GM23248 (cell line): ENCODE measurements around the gene GET3. TPM values are rescaled to one million over a fixed set of nuclear protein-coding genes. Genes with fewer than 3 reads are reported as not detected.
"Not testable (repeated sequence)": the region's sequence is repeated elsewhere in the genome, so short reads cannot be mapped to it uniquely, and the experiment has no call there.

Source experiments
- DNase-seq: peaks from one replicate; pipeline ENCODE4 v3.0.0-alpha.2; 2015
- H2AFZ ChIP-seq: fragments of 200-600 bp; sonication (generic); 2 replicates; pipeline ENCODE4 v1.6.1; 2016; ENCODE audit warnings: antibody characterized with exemption
- H3F3A ChIP-seq: fragments of 200-600 bp; sonication (generic); 2 replicates; pipeline ENCODE4 v1.6.1; 2016; ENCODE audit warnings: mild to moderate bottlenecking, antibody characterized with exemption, mixed run types; ENCODE audit not compliant: insufficient read depth
- H3K27ac ChIP-seq: fragments of 200-600 bp; sonication (generic); 2 replicates; pipeline ENCODE4 v1.5.1; 2016; ENCODE audit warnings: mild to moderate bottlenecking
- H3K27me3 ChIP-seq: fragments of 200-600 bp; sonication (generic); replicated peaks from 2 replicates; pipeline ENCODE4 v1.6.1; 2016; ENCODE audit warnings: mild to moderate bottlenecking; ENCODE audit not compliant: insufficient read depth
- H3K36me3 ChIP-seq: fragments of 200-600 bp; sonication (generic); 2 replicates; pipeline ENCODE4 v1.6.1; 2016; ENCODE audit warnings: low read depth, mild to moderate bottlenecking
- H3K4me1 ChIP-seq: fragments of 200-600 bp; sonication (generic); 2 replicates; pipeline ENCODE4 v1.6.1; 2016; ENCODE audit warnings: mild to moderate bottlenecking; ENCODE audit not compliant: insufficient read depth
- H3K4me2 ChIP-seq: fragments of 200-600 bp; sonication (generic); one replicate; pipeline ENCODE4 v1.6.1; 2016; ENCODE audit warnings: mild to moderate bottlenecking; ENCODE audit not compliant: unreplicated experiment
- H3K4me3 ChIP-seq: fragments of 200-600 bp; sonication (generic); 2 replicates; pipeline ENCODE4 v1.5.1; 2016; ENCODE audit warnings: mild to moderate bottlenecking
- H3K79me2 ChIP-seq: fragments of 200-600 bp; sonication (generic); 2 replicates; pipeline ENCODE4 v1.6.1; 2016; ENCODE audit warnings: mild to moderate bottlenecking; ENCODE audit not compliant: insufficient read depth
- H3K9ac ChIP-seq: fragments of 200-600 bp; sonication (generic); 2 replicates; pipeline ENCODE4 v1.6.1; 2016; ENCODE audit warnings: mild to moderate bottlenecking
- H3K9me2 ChIP-seq: fragments of 200-600 bp; sonication (generic); 2 replicates; pipeline ENCODE4 v1.6.1; 2016; ENCODE audit warnings: mixed run types, mild to moderate bottlenecking, moderate library complexity; ENCODE audit not compliant: insufficient read depth
- H3K9me3 ChIP-seq: fragments of 200-600 bp; sonication (generic); one replicate; pipeline ENCODE4 v1.6.1; 2017; ENCODE audit warnings: low read depth
- H4K20me1 ChIP-seq: fragments of 200-600 bp; sonication (generic); 2 replicates; pipeline ENCODE4 v1.6.0; 2016; ENCODE audit not compliant: insufficient read depth
- EZH2 ChIP-seq: fragments of 200-600 bp; sonication (generic); IDR thresholded peaks from 2 replicates; pipeline ENCODE4 v1.6.1; 2018; ENCODE audit warnings: antibody characterized with exemption, mild to moderate bottlenecking; ENCODE audit not compliant: insufficient read depth, poor library complexity, severe bottlenecking
- EZH2phosphoT487 ChIP-seq: fragments of 200-600 bp; sonication (generic); IDR thresholded peaks from 2 replicates; pipeline ENCODE4 v1.6.1; 2018; ENCODE audit warnings: antibody characterized with exemption, moderate library complexity, mild to moderate bottlenecking, low read depth; ENCODE audit not compliant: insufficient read depth
- WGBS, 2 experiments: methylation state at CpG; one replicate each; pipeline ENCODE4 v1.1.6; 2015 to 2017; ENCODE audit warnings: low lambda C conversion rate in 2 of 2, low coverage in 1 of 2; ENCODE audit errors: missing lambda C conversion rate in 2 of 2; 5-methylcytosine and 5-hydroxymethylcytosine counted together
- in situ Hi-C: fragments of 300-500 bp; cut with MboI; formaldehyde crosslinking; loops from 2 replicates; pipeline ENCODE4 v1.15.0; 2020
- microRNA-seq: library from miRNA; unstranded; fragments of <30 nt; microRNA quantifications from one replicate; pipeline ENCODE4, GENCODE V29; 2016; ENCODE audit warnings: borderline number of aligned reads
- polyA plus RNA-seq: library from polyadenylated mRNA; unstranded; fragments of >200 nt; fragmentation: Nextera tagmentation; extraction: Ambion mirVana; gene quantifications from 2 replicates; pipeline ENCODE4 v1.2.1, GENCODE V29; 2016
- small RNA-seq: library from RNA; depleted of rRNA; stranded (forward); fragments of <200 nt; gene quantifications from one replicate; pipeline ENCODE3, GENCODE V24; 2014; ENCODE audit warnings: low read depth, low replicate concordance
- total RNA-seq: library from RNA; depleted of rRNA; stranded (reverse); fragments of >200 nt; shearing (Covaris generic); gene quantifications from 2 replicates; pipeline ENCODE4 v1.2.3, GENCODE V29; 2014; rRNA removed

GET3 gene
- total and polyA plus RNA-seq, 2 experiments from 2014 or later, result 106 to 110 TPM

- no peaks in the 10 kb centered on the region for H3K36me3 ChIP-seq
- no peak overlapping the region for H3K4me2 ChIP-seq
- no peak for DNase-seq
- peaks cover 10% of the 10 kb centered on the region; the same call in 1 of the 2 replicates for H3K4me1 ChIP-seq
- no peak overlapping the region for H3K9ac ChIP-seq
- H3K9me2 ChIP-seq, result no peaks in the 10 kb centered on the region
- 86 to 88% methylated on average over 6 of the region's 6 CpGs for WGBS, 2 experiments
- H3F3A ChIP-seq, result peaks cover 40% of the 10 kb centered on the region
- in situ Hi-C loops, result no loop called here
- H3K27ac ChIP-seq, result no peak overlapping the region
- H3K27me3 ChIP-seq, result no peaks in the 10 kb centered on the region
- no peak overlapping the region for H3K4me3 ChIP-seq
- H4K20me1 ChIP-seq, result no peaks in the 10 kb centered on the region
- H2AFZ ChIP-seq, result no peak overlapping the region
- TF ChIP-seq EZH2phosphoT487 (no peak), EZH2 (no peak)
- H3K9me3 ChIP-seq, result no peaks in the 10 kb centered on the region
- H3K79me2 ChIP-seq, result peaks cover 12% of the 10 kb centered on the region
Observed at GRCh38 chr19:12797141-12797587, 59.9 kb downstream of the GET3 start.

DNA sequence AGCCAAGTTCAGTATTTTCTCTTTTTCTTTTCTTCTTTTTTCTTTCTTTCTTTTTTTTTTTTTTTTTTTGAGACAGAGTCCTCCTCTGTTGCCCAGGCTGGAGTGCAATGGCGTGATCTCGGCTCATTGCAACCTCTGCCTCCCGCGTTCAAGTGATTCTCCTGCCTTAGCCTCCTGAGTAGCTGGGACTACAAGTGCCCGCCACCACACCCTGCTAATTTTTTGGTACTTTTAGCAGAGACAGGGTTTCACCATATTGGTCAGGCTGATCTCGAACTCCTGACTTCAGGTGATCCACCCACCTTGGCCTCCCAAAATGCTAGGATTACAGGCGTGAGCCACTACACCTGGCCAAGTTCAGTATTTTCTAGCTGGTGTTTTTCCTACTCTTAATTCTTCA is 60.3 kb downstream of the GET3 start:
- H3K9ac ChIP-seq, H2AFZ ChIP-seq, H3K9me3 ChIP-seq, H4K20me1 ChIP-seq, H3K27me3 ChIP-seq, H3K4me3 ChIP-seq, H3K27ac ChIP-seq, in situ Hi-C loops, DNase-seq, H3K36me3 ChIP-seq, H3K79me2 ChIP-seq, H3K9me2 ChIP-seq, H3K4me2 ChIP-seq: not testable (repeated sequence)
- 95 to 96% methylated on average over 7 of the region's 7 CpGs for WGBS, 2 experiments
- peaks cover 10% of the 10 kb centered on the region; the same call in 1 of the 2 replicates for H3K4me1 ChIP-seq
- H3F3A ChIP-seq, result peaks cover 40% of the 10 kb centered on the region

Small RNAs within 50 kb of the gene (microRNA-seq; reads per million reads assigned to microRNA genes)
- not detected for gene MIR5684

Small RNAs within 50 kb of the gene (small RNA-seq; reads per million reads assigned to genes)
- not detected for gene MIR5684
- gene SNORD41, result 27.1 reads per million, percentile 90 among the genes with 10 or more reads in this experiment

Other genes starting within 250 kb of the GET3 start
- gene ZNF564, start 186.0 kb upstream of the GET3 start, total RNA-seq, result 3.7 and 8.3 TPM in 2 replicates
- 5.1 and 5.6 TPM in 2 replicates for gene ZNF564, start 186.0 kb upstream of the GET3 start, polyA plus RNA-seq
- 4.0 and 11.8 TPM in 2 replicates for gene ZNF490, start 126.7 kb upstream of the GET3 start, total RNA-seq
- 2.6 and 2.7 TPM in 2 replicates for gene ZNF490, start 126.7 kb upstream of the GET3 start, polyA plus RNA-seq
- 11.6 and 11.9 TPM in 2 replicates for gene ZNF791, start 126.6 kb upstream of the GET3 start, total RNA-seq
- 12.6 and 14.5 TPM in 2 replicates for gene ZNF791, start 126.6 kb upstream of the GET3 start, polyA plus RNA-seq
- gene MAN2B1, start 70.8 kb upstream of the GET3 start, total RNA-seq, result 56.5 and 81.7 TPM in 2 replicates
- 37.1 and 40.6 TPM in 2 replicates for gene MAN2B1, start 70.8 kb upstream of the GET3 start, polyA plus RNA-seq
- 8.2 and 9.4 TPM in 2 replicates for gene WDR83, start 70.7 kb upstream of the GET3 start, total RNA-seq
- gene WDR83, start 70.7 kb upstream of the GET3 start, polyA plus RNA-seq, result 12.7 and 13.1 TPM in 2 replicates
- gene DHPS, start 55.6 kb upstream of the GET3 start, total RNA-seq, result 68.4 and 104 TPM in 2 replicates
- 50.9 and 56.0 TPM in 2 replicates for gene DHPS, start 55.6 kb upstream of the GET3 start, polyA plus RNA-seq
- not detected in 2 replicates for gene GNG14, start 49.5 kb upstream of the GET3 start, total RNA-seq
- gene GNG14, start 49.5 kb upstream of the GET3 start, polyA plus RNA-seq, result not detected in 2 replicates
- gene FBXW9, start 40.9 kb upstream of the GET3 start, total RNA-seq, result 13.8 and 22.3 TPM in 2 replicates
- gene FBXW9, start 40.9 kb upstream of the GET3 start, polyA plus RNA-seq, result 14.2 TPM in 2 replicates
- 30.9 and 34.3 TPM in 2 replicates for gene TNPO2, start 13.6 kb upstream of the GET3 start, total RNA-seq
- gene TNPO2, start 13.6 kb upstream of the GET3 start, polyA plus RNA-seq, result 13.2 and 13.3 TPM in 2 replicates
- gene TRIR, start 2.8 kb upstream of the GET3 start, total RNA-seq, result 202 and 210 TPM in 2 replicates
- gene TRIR, start 2.8 kb upstream of the GET3 start, polyA plus RNA-seq, result 162 and 170 TPM in 2 replicates
- gene BEST2, start 14.3 kb downstream of the GET3 start, total RNA-seq, result not detected in 2 replicates
- not detected in 2 replicates for gene BEST2, start 14.3 kb downstream of the GET3 start, polyA plus RNA-seq
- gene HOOK2, start 38.1 kb downstream of the GET3 start, total RNA-seq, result 17.1 TPM in 2 replicates
- 11.8 and 12.4 TPM in 2 replicates for gene HOOK2, start 38.1 kb downstream of the GET3 start, polyA plus RNA-seq
- 159 and 195 TPM in 2 replicates for gene JUNB, start 54.0 kb downstream of the GET3 start, total RNA-seq
- 95.1 and 96.2 TPM in 2 replicates for gene JUNB, start 54.0 kb downstream of the GET3 start, polyA plus RNA-seq
- gene PRDX2, start 64.3 kb downstream of the GET3 start, total RNA-seq, result 230 TPM in 2 replicates
- gene PRDX2, start 64.3 kb downstream of the GET3 start, polyA plus RNA-seq, result 252 TPM in 2 replicates
- gene THSD8, start 64.6 kb downstream of the GET3 start, total RNA-seq, result not detected in 2 replicates
- gene THSD8, start 64.6 kb downstream of the GET3 start, polyA plus RNA-seq, result 10.8 and 12.5 TPM in 2 replicates
- gene RNASEH2A, start 69.1 kb downstream of the GET3 start, total RNA-seq, result 8.2 and 16.9 TPM in 2 replicates
- gene RNASEH2A, start 69.1 kb downstream of the GET3 start, polyA plus RNA-seq, result 23.8 and 32.3 TPM in 2 replicates
- not detected in 2 replicates for gene RTBDN, start 97.1 kb downstream of the GET3 start, total RNA-seq
- not detected in 2 replicates for gene RTBDN, start 97.1 kb downstream of the GET3 start, polyA plus RNA-seq
- 1.8 TPM in 1 of 2 replicates, not detected in the other for gene MAST1, start 101.0 kb downstream of the GET3 start, total RNA-seq
- 0.24 TPM in 1 of 2 replicates, not detected in the other for gene MAST1, start 101.0 kb downstream of the GET3 start, polyA plus RNA-seq
- 35.4 and 40.9 TPM in 2 replicates for gene DNASE2, start 144.0 kb downstream of the GET3 start, total RNA-seq
- 51.7 and 52.4 TPM in 2 replicates for gene DNASE2, start 144.0 kb downstream of the GET3 start, polyA plus RNA-seq
- gene KLF1, start 149.7 kb downstream of the GET3 start, total RNA-seq, result 0.11 TPM in 1 of 2 replicates, not detected in the other
- not detected in 2 replicates for gene KLF1, start 149.7 kb downstream of the GET3 start, polyA plus RNA-seq
- gene GCDH, start 153.7 kb downstream of the GET3 start, total RNA-seq, result 22.5 and 30.0 TPM in 2 replicates
- gene GCDH, start 153.7 kb downstream of the GET3 start, polyA plus RNA-seq, result 20.0 and 20.7 TPM in 2 replicates
- 0.25 TPM in 1 of 2 replicates, not detected in the other for gene SYCE2, start 181.8 kb downstream of the GET3 start, total RNA-seq
- gene SYCE2, start 181.8 kb downstream of the GET3 start, polyA plus RNA-seq, result 0.49 and 0.56 TPM in 2 replicates
- gene FARSA, start 196.2 kb downstream of the GET3 start, total RNA-seq, result 33.5 and 39.2 TPM in 2 replicates
- 79.9 and 83.4 TPM in 2 replicates for gene FARSA, start 196.2 kb downstream of the GET3 start, polyA plus RNA-seq
- gene CALR, start 201.1 kb downstream of the GET3 start, total RNA-seq, result 1,238 and 1,432 TPM in 2 replicates
- 1,015 and 1,067 TPM in 2 replicates for gene CALR, start 201.1 kb downstream of the GET3 start, polyA plus RNA-seq
- 88.5 and 107 TPM in 2 replicates for gene RAD23A, start 208.4 kb downstream of the GET3 start, total RNA-seq
- gene RAD23A, start 208.4 kb downstream of the GET3 start, polyA plus RNA-seq, result 177 and 182 TPM in 2 replicates
- 41.6 and 48.4 TPM in 2 replicates for gene GADD45GIP1, start 219.7 kb downstream of the GET3 start, total RNA-seq
- 132 and 136 TPM in 2 replicates for gene GADD45GIP1, start 219.7 kb downstream of the GET3 start, polyA plus RNA-seq
- gene DAND5, start 232.1 kb downstream of the GET3 start, total RNA-seq, result not detected in 2 replicates
- not detected in 2 replicates for gene DAND5, start 232.1 kb downstream of the GET3 start, polyA plus RNA-seq